ENCODE measurements around the gene LMNB1.
"Not testable (repeated sequence)": the region's sequence is repeated elsewhere in the genome, so short reads cannot be mapped to it uniquely, and the experiment has no call there.

LMNB1 gene

DNA sequence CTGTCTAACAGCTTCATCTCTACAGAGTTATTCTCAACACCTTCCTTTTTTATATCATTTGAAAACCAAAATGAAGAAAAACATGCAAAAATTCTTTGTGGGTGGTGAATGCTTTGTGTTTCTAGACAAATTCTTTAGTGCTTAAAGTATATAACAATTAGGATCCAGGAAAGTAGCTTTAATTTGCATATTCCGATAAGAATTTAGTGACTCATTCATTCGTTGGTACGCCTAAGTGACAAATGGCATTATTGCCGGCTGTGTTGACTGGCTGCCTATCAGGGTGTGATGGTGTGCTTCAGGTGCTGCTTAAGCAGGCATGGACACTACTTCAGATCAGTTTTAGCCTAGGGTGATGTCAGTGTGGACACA lies 35.2 kb downstream of the LMNB1 start:
- Histone ChIP-seq H3K27ac (no peak overlapping the region), H3K9me3 (ENCODE audit: low read depth, low read length) (no peaks in the 10 kb centered on the region), H3K36me3 (ENCODE audit: insufficient read depth, low read length) (peaks cover 97% of the 10 kb centered on the region), H3K9ac (ENCODE audit: insufficient read length) (no peak overlapping the region), H3K4me3 (no peak overlapping the region)
- TF ChIP-seq FOXP2 (optimal IDR thresholded peaks at IDR 0.05; ENCODE audit: control extremely low read depth, extremely low read length, insufficient read depth): no peak
- no peak for TF ChIP-seq POLR2AphosphoS5 (IDR thresholded peaks at IDR 0.05; ENCODE audit: borderline replicate concordance, low read depth, low read length)
- no peak for TF ChIP-seq EZH2 (IDR thresholded peaks at IDR 0.05)
- DNase-seq (ENCODE audit: low read depth, low spot score): no peak

DNA sequence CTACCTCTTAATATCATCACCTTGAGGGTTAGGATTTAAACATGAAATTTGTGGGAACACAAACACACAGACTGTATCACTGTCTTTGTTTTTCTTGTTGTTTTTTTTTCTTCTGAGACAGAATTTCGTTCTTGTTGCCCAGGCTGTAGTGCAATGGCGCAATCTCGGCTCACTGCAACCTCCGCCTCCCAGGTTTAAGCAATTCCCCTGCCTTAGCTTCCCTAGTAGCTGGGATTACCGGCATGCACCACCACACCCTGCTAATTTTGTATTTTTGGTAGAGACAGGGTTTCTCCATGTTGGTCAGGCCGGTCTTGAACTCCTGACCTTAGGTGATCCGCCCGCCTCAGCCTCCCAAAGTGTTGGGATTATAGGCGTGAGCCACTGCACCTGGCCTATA lies 36.9 kb downstream of the LMNB1 start:
- H3K9ac ChIP-seq (ENCODE audit: insufficient read length); H3K27ac ChIP-seq; H3K9me3 ChIP-seq (ENCODE audit: low read depth, low read length); H3K4me3 ChIP-seq; DNase-seq (ENCODE audit: low read depth, low spot score): not testable (repeated sequence)
- H3K36me3 ChIP-seq (ENCODE audit: insufficient read depth, low read length): peaks cover 97% of the 10 kb centered on the region

- Histone ChIP-seq H3K4me3 (no peak overlapping the region), H3K27ac (peak overlapping the region; percentile 43; the same call in 1 of the 2 replicates), H3K36me3 (ENCODE audit: insufficient read depth, low read length) (peaks cover 96% of the 10 kb centered on the region), H3K9ac (ENCODE audit: insufficient read length) (no peak overlapping the region), H3K9me3 (ENCODE audit: low read depth, low read length) (no peaks in the 10 kb centered on the region)
- DNase-seq (ENCODE audit: low read depth, low spot score): no peak
- TF ChIP-seq POLR2AphosphoS5 (IDR thresholded peaks at IDR 0.05; ENCODE audit: borderline replicate concordance, low read depth, low read length): no peak
- TF ChIP-seq EZH2 (IDR thresholded peaks at IDR 0.05): no peak
- TF ChIP-seq FOXP2 (optimal IDR thresholded peaks at IDR 0.05; ENCODE audit: control extremely low read depth, extremely low read length, insufficient read depth): no peak
Observed at GRCh38 chr5:126814721-126815404, 37.9 kb downstream of the LMNB1 start.

GRCh38 chr5:126816649-126817048 lies 39.7 kb downstream of the LMNB1 start:
- H3K36me3 ChIP-seq (ENCODE audit: insufficient read depth, low read length): peaks cover 96% of the 10 kb centered on the region

DNA sequence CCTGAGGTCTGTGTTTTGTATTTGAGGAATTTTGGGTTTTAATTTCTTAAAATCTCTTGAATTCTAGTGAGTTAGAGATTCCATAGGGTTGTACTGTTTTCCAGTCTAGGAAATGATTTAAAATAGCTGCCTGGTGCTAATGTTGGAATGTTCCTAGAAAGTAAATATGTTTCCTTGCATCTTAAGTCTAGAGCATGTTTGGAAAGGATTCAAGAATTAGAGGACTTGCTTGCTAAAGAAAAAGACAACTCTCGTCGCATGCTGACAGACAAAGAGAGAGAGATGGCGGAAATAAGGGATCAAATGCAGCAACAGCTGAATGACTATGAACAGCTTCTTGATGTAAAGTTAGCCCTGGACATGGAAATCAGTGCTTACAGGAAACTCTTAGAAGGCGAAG lies 41.8 kb downstream of the LMNB1 start:
- no peak for DNase-seq (ENCODE audit: low read depth, low spot score)
- Histone ChIP-seq H3K9me3 (ENCODE audit: low read depth, low read length) (no peaks in the 10 kb centered on the region), H3K9ac (ENCODE audit: insufficient read length) (no peak overlapping the region), H3K27ac (0 out of 2 replicates have a peak overlapping the region, but pooled peaks have one; percentile 5), H3K4me3 (no peak overlapping the region), H3K36me3 (ENCODE audit: insufficient read depth, low read length) (peaks cover 98% of the 10 kb centered on the region)
- TF ChIP-seq FOXP2 (optimal IDR thresholded peaks at IDR 0.05; ENCODE audit: control extremely low read depth, extremely low read length, insufficient read depth) (no peak), POLR2AphosphoS5 (IDR thresholded peaks at IDR 0.05; ENCODE audit: borderline replicate concordance, low read depth, low read length) (no peak), EZH2 (IDR thresholded peaks at IDR 0.05) (no peak)

More at GRCh38 chr5:126816649-126817048, 39.7 kb downstream of the LMNB1 start:
- Histone ChIP-seq H3K4me3 (no peak overlapping the region), H3K9me3 (ENCODE audit: low read depth, low read length) (no peaks in the 10 kb centered on the region), H3K27ac (no peak overlapping the region), H3K9ac (ENCODE audit: insufficient read length) (no peak overlapping the region)
- TF ChIP-seq EZH2 (IDR thresholded peaks at IDR 0.05): no peak
- no peak for TF ChIP-seq FOXP2 (optimal IDR thresholded peaks at IDR 0.05; ENCODE audit: control extremely low read depth, extremely low read length, insufficient read depth)
- TF ChIP-seq POLR2AphosphoS5 (IDR thresholded peaks at IDR 0.05; ENCODE audit: borderline replicate concordance, low read depth, low read length): no peak
- no peak for DNase-seq (ENCODE audit: low read depth, low spot score)

DNA sequence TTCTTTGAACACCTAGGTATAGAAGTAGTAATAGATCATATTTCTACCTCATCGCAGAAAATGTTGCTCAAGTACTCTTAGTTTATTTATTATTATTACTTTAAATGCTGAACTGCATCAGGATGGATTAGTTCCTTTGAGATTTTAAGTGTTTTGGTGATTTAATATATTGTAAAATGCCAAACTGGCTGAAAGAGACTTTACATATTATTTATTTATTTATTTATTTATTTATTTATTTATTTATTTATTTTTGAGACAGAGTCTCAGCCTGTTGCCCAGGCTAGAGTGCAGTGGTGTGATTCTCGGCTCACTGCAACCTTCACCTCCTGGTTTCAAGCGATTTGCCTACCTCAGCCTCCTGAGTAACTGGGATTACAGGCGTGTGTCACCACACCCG lies 42.3 kb downstream of the LMNB1 start:
- Histone ChIP-seq H3K9ac (ENCODE audit: insufficient read length) (no peak overlapping the region), H3K27ac (no peak overlapping the region), H3K36me3 (ENCODE audit: insufficient read depth, low read length) (peaks cover 98% of the 10 kb centered on the region), H3K4me3 (no peak overlapping the region), H3K9me3 (ENCODE audit: low read depth, low read length) (no peaks in the 10 kb centered on the region)
- TF ChIP-seq FOXP2 (optimal IDR thresholded peaks at IDR 0.05; ENCODE audit: control extremely low read depth, extremely low read length, insufficient read depth) (no peak), POLR2AphosphoS5 (IDR thresholded peaks at IDR 0.05; ENCODE audit: borderline replicate concordance, low read depth, low read length) (no peak), EZH2 (IDR thresholded peaks at IDR 0.05) (no peak)
- no peak for DNase-seq (ENCODE audit: low read depth, low spot score)

DNA sequence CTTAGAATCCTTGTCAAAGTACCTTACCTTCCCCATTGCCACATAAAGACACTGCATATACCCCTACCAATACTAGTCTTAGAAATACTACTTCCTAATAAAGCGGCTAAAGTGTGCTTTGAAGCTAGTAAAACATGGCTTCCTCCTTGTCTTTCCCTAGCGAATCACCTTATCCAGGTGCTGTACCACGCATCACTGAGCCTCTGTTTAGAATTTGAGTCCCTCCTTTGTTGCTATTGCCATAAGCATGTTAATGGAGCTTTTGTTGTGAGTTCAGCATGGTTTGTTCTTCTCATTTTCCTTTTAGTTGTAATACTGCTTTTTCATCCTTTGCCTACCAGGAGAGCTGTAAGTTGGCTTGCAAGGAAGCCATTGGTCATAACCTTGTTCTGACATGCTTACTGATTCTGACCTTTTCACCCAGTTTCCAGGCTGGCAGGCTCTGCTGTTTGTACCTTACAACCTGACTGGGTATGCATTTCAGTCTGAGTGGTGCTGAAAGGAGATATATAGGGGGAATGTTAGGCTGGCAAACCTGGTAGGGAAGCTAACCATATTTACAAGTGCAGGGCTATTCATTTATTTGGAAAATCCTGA lies 49.8 kb downstream of the LMNB1 start:
- no peaks in the 10 kb centered on the region for H3K9me3 ChIP-seq (ENCODE audit: low read depth, low read length)
- no peak for TF ChIP-seq EZH2 (IDR thresholded peaks at IDR 0.05)
- no peak for TF ChIP-seq FOXP2 (optimal IDR thresholded peaks at IDR 0.05; ENCODE audit: control extremely low read depth, extremely low read length, insufficient read depth)
- TF ChIP-seq POLR2AphosphoS5 (IDR thresholded peaks at IDR 0.05; ENCODE audit: borderline replicate concordance, low read depth, low read length): no peak
- H3K9ac ChIP-seq (ENCODE audit: insufficient read length): no peak overlapping the region
- H3K27ac ChIP-seq: no peak overlapping the region
- no peak for DNase-seq (ENCODE audit: low read depth, low spot score)
- no peak overlapping the region for H3K4me3 ChIP-seq
- peaks cover 98% of the 10 kb centered on the region for H3K36me3 ChIP-seq (ENCODE audit: insufficient read depth, low read length)

DNA sequence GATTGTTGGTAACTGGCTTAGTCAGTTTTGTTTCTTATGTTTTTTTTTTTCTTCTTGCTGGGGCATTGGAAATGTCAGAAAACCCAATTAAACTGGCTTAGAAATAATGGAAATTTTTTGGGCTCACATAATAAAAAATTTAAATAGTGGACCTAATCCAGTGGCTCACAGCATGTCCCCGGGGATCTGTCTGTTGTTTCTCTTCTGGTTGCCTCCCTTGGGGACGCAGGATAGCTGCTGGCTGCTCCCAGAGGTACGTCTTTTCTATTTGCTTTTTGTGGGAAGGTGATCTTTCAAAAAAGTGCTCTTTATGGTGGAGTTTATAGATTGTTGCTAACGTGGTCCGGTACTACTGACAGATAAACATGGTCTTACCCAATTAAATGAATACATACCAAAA lies 52.2 kb downstream of the LMNB1 start:
- Histone ChIP-seq H3K9me3 (ENCODE audit: low read depth, low read length) (no peaks in the 10 kb centered on the region), H3K27ac (no peak overlapping the region), H3K36me3 (ENCODE audit: insufficient read depth, low read length) (peaks cover 97% of the 10 kb centered on the region), H3K4me3 (no peak overlapping the region), H3K9ac (ENCODE audit: insufficient read length) (no peak overlapping the region)
- DNase-seq (ENCODE audit: low read depth, low spot score): no peak
- no peak for TF ChIP-seq POLR2AphosphoS5 (IDR thresholded peaks at IDR 0.05; ENCODE audit: borderline replicate concordance, low read depth, low read length)
- no peak for TF ChIP-seq EZH2 (IDR thresholded peaks at IDR 0.05)

DNA sequence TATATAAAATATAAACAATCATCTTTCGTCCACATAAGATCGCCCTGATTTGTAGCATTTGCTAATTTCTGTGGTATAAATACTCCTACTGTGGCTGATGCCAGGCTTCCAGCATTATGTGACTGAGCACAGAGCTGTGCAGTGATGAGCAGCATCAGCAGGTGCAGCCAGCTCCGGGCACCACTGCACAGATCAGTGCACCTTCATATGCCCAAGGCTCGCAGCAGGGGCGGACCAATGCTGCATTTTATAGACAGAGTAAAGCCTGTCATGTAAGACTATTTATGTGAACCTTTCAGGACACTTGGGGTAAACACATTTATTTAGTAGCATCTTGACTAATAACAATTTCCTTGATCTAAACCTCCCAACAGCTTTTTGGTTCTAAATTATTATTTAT lies 53.1 kb downstream of the LMNB1 start:
- Histone ChIP-seq H3K36me3 (ENCODE audit: insufficient read depth, low read length) (peaks cover 99% of the 10 kb centered on the region), H3K9ac (ENCODE audit: insufficient read length) (no peak overlapping the region), H3K4me3 (no peak overlapping the region), H3K9me3 (ENCODE audit: low read depth, low read length) (no peaks in the 10 kb centered on the region), H3K27ac (no peak overlapping the region)
- no peak for DNase-seq (ENCODE audit: low read depth, low spot score)
- TF ChIP-seq FOXP2 (optimal IDR thresholded peaks at IDR 0.05; ENCODE audit: control extremely low read depth, extremely low read length, insufficient read depth) (no peak), POLR2AphosphoS5 (IDR thresholded peaks at IDR 0.05; ENCODE audit: borderline replicate concordance, low read depth, low read length) (no peak), EZH2 (IDR thresholded peaks at IDR 0.05) (no peak)
